GM18505 (cell line): Measurements from ENCODE around the gene ZNF182.
A peak's percentile ranks its signal among the peaks of the same experiment; 100 is the strongest.
"Not testable (repeated sequence)": the region's sequence is repeated elsewhere in the genome, so short reads cannot be mapped to it uniquely, and the experiment has no call there.

Experiments
- ATAC-seq: cut with Tn5 transposase; IDR thresholded peaks from one replicate; pipeline ENCODE4 v1.9.1; 2021; ENCODE audit not compliant: unreplicated experiment
- POLR2A ChIP-seq: IDR thresholded peaks from 4 replicates; pipeline ENCODE4 v1.6.1; 2011; ENCODE audit warnings: borderline replicate concordance; ENCODE audit not compliant: insufficient read depth, insufficient read length; ENCODE audit errors: extremely low read depth

ZNF182 gene

DNA sequence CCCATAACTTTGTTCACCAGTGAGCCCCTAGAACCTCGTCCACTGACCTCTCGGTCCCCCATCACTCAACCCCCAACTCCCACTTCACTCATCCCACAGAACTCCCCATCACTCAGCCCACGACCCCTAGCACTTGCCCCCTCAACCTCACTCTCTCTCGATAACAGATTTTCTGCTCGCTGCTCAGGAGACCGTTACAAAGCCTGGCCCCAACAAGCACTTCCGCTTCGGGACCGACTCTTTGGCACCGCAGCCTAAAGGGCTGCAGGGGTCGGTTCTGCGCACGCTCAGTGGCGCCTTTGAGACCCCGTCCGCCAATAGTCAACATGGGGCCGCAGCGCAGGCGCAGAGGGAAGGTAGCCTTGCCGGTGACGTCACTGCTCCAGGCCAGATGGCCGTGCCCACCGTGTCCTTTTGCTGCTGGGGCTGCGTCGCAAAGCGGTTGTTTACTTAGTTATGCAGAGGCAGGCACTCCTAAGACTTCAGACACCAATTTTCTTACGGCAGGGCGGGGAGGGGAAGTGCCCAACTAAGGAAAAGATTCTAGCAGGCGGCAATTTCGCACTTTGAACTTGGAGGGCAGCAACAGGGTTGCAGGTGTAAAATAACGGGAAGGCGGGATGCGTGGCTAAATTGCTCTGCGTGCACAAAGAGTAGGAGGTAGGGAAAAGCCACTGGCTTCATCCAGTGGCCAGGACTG is at the start of gene ZNF182:
Gene ZNF182 (minus strand): TSS at position 232 of the 700 bp plus-strand sequence. CDS start 1,380 bp downstream, outside the sequence.
- peak; percentile 82 for TF ChIP-seq POLR2A
- ATAC-seq, result peak; percentile 92

DNA sequence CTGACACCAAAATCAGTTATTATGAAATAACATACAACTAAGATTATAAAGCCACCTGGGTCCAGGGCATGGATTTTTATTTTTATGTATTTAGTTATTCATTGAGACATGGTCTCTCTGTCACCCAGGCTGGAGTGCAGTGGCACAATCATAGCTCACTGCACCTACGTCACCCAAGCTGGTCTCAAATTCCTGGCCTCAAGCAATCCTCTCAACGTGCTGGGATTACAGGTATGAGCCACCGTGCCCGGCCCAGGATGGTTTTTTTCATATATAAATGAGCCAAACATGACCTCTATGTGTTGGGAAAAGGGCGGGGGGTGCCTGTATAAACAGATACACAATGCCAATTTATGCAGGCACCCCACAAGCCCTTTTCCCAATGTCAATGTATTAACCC is 43.1 kb upstream of the ZNF182 start:
- no peak for ATAC-seq
- TF ChIP-seq POLR2A, result no peak

DNA sequence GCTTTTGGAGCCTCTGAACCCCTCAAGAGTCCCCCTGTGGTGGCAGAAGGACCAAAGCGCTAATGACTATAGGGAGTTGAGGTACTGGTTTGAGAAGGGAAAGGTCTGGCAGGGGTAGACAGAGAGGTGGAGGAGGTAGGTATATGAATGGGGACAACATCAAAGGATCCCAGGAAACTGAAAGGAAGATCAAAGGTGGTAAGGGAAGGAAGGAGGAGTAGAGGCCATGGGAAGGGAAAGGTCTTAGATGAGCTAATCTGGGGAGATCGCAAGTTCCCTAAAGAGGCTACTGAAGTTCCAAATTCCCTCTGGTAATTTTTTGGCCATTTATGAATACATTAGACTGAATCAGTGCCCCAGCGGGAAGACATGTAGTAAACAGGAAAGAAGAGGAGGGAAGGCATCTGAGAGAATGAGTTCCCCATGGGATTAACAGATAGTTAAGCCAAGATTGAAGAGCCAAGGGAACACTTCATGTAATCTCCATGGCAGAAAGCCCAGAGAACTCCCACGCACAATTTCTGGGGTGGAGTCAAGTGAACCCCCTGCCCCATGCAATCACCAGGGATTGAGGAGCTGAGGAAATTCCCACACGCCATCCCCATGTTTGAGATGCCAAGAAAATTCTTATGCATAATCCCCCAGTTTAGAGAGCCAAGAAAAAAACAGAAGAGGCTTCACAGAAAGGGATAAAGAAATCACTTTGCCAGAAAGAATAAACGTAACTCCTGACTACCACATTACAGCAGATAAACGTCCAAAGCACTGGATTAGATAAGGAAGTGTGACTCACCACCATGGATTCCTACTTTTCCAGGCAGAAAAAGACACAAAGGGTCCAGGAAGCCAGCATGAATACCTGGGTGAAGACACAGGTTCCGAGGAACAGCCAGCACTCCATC is 41.9 kb upstream of the ZNF182 start:
- no peak for TF ChIP-seq POLR2A

DNA sequence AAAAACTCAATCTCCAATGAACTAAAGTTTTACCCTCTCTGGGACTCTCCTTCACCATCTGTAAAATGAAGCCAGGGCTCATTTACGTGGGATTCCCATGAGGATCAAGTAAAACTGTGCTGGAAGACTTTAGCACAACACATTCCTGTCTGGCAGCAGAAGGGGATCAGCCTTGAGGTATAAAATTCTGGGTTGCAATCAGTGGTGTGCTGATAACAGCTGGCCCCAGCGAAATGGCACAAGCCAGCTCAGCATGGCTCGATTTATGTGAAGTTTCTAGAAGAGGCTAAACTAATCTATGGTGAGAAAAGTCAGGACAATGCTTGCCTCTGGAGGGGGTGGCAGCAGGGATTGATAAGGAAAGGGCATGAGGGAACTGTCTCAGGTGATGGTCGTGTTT is 39.3 kb upstream of the ZNF182 start:
- TF ChIP-seq POLR2A, result no peak
- ATAC-seq, result no peak

More for the DNA sequence above, 41.9 kb upstream of the ZNF182 start:
- ATAC-seq, result no peak

- no peak for TF ChIP-seq POLR2A
- ATAC-seq, result no peak
These were observed 32.1 kb upstream of the ZNF182 start for GRCh38 chrX:48035891-48036290.

GRCh38 chrX:48030641-48031173 is 26.9 kb upstream of the ZNF182 start:
- ATAC-seq, result not testable (repeated sequence)

DNA sequence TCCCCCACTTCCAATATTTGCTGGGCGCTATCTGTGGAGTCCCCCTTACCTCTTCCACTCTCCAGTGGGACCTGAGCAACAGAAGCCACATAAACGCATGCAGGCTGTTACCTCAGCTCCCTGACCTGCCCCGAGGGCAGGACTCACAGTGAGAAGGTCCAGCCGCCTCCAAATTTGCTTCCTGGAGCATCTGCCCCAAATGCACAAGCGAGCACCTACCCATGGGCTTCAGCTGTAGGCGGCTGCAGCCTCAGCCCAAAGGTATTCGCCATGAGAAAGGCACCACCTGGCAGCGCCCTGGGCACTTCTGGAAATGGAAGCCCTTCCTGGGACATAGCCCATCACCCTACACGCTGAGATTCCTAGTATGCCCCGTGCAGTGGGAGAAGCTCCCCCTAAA is 26.4 kb upstream of the ZNF182 start:
- no peak for ATAC-seq
- TF ChIP-seq POLR2A, result no peak

DNA sequence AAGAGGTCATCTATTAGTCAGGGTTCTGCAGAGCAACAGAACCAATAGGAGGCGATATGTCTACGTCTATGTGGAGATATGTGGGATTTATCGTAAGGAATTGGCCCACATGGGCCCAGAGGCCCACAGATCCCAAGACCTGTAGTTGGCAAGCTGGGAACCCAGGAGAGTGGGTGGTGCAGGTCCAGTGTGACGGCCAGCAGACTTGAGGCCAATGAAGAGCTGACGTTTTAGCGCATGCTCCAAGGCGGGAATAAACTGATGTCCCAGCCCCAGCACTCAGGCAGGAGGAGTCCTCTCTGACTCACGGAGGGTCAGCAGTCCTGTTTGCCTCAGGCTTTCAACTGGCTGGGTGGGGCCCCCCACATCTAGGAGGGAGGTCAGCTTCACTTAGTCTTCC is 24.3 kb upstream of the ZNF182 start:
- TF ChIP-seq POLR2A, result no peak
- ATAC-seq, result no peak

DNA sequence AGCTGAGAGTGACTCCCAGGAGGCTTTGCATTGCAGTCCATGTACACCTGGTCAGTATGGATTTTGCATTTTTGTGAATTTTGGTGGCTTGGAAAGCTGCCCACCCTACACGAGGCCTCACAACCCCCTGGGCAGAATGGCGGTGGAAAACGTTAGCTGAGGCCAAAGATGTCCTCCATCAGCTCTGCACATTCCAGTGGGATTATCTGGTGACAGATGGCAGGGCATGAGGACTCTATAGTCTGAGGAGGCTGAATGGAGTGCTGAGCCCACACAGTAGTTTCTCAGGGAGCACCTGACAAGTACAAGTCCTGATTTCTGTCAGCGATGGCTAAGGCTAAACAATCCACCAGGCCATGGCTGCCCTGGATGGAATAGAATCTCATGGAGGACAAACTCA is 23.8 kb upstream of the ZNF182 start:
- not testable (repeated sequence) for ATAC-seq

DNA sequence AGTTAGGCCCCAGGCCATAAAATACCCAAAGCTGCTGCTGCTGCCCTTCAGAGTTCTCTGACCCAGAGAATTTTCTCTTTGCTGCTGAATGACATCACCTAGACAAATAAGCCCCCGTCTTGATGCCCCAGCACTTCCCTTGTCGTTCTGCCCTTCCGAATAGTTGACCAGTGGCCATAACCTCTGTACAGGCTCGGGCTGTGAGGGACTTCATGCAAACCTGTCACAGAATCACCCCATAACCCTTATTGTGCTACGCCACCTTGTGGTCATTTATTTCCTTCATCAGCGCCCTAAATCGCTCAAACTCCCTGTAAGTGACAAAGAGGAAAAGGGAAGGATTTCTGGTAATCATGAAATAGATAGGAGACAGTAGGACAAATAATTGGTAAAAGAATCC is 21.8 kb upstream of the ZNF182 start:
- no peak for ATAC-seq
- TF ChIP-seq POLR2A, result no peak

GRCh38 chrX:48022738-48023137 is 18.9 kb upstream of the ZNF182 start:
- no peak for TF ChIP-seq POLR2A

GRCh38 chrX:48022100-48022499 is 18.3 kb upstream of the ZNF182 start:
- TF ChIP-seq POLR2A, result no peak
- ATAC-seq, result no peak

More at GRCh38 chrX:48022738-48023137, 18.9 kb upstream of the ZNF182 start:
- no peak for ATAC-seq

DNA sequence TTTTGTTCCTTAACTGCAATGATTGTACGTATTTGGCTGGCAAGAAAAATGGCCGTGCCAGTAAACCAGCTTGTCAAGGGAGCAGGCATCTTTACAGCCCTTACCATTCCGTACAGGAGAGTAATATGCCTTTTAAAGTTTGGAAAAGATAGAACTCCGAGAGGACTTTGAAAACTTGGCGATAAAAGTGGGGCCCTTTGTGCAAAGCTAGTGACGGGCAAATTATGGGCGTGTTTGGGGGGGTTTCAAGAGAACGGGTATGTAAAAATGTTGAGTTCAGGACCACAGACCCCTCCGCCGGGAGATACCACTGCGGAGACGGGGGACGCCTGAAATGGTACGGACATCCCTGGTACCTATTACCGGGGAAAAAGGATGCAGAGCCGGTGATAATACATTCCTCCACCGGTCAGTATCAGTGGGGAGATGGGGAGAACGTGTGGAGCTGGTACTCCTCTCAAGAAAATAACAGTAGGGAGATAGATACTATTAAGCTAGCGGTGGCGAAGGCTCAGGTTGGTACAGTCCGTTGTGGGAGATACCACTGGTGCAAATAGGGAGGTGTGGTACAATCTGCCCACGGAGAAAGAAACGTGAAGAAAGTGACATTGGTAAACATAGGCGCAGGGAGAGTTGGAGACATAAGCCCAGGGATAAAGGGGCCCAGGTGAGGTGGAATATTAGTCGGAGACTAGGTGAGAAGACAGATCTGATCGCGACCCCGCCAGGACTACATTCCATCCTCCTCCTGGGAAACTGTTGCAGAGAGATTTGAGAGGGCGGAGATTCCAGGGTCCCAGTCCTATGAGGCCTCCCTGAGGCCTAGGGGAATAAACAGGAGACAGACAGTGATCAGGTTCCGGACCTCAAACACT is 17.5 kb upstream of the ZNF182 start:
- TF ChIP-seq POLR2A, result no peak
- ATAC-seq, result peak; percentile 47

GRCh38 chrX:48020472-48020871 is 16.7 kb upstream of the ZNF182 start:
- not testable (repeated sequence) for ATAC-seq

GRCh38 chrX:48019892-48020291 is 16.1 kb upstream of the ZNF182 start:
- not testable (repeated sequence) for ATAC-seq

DNA sequence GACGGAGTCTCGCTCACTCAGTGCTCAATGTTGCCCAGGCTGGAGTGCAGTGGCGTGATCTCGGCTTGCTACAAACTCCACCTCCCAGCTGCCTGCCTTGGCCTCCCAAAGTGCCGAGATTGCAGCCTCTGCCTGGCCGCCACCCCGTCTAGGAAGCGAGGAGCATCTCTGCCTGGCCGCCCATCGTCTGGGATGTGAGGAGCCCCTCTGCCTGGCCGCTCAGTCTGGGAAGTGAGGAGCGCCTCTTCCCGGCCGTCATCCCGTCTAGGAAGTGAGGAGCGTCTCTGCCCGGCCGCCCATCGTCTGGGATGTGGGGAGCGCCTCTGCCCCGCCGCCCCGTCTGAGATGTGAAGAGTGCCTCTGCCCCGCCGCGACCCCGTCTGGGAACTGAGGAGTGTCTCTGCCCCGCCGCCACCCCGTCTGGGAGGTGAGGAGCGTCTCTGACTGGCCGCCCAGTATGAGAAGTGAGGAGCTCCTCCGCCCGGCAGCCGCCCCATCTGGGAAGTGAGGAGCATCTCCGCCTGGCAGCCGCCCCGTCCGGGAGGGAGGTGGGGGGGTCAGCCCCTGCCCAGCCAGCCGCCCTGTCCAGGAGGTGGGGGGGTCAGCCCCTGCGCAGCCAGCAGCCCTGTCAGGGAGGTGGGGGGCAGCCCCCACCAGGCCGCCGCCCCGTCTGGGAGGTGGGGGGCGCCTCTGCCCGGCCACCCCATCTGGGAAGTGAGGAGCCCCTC is 13.0 kb upstream of the ZNF182 start:
- not testable (repeated sequence) for ATAC-seq

- not testable (repeated sequence) for ATAC-seq
These were observed 5.7 kb upstream of the ZNF182 start for GRCh38 chrX:48009445-48009960.
